Measurements from ENCODE around the gene MB21D2.

- TF ChIP-seq POLR2A (IDR thresholded peaks at IDR 0.05) (no peak), CTCF (IDR thresholded peaks at IDR 0.05 in 8 of 11, conservative IDR thresholded peaks at IDR 0.05 in 3 of 11) (no peak)
Measured at GRCh38 chr3:192947421-192947820, 29.8 kb upstream of the MB21D2 start.
